GM21367 (cell line): ENCODE data around the gene MANSC1.
"Not testable (repeated sequence)": the region's sequence is repeated elsewhere in the genome, so short reads cannot be mapped to it uniquely, and the experiment has no call there.

ENCODE experiments used
- ATAC-seq: cut with Tn5 transposase; IDR thresholded peaks from one replicate; pipeline ENCODE4 v1.9.1; 2021; ENCODE audit not compliant: unreplicated experiment

Gene MANSC1

DNA sequence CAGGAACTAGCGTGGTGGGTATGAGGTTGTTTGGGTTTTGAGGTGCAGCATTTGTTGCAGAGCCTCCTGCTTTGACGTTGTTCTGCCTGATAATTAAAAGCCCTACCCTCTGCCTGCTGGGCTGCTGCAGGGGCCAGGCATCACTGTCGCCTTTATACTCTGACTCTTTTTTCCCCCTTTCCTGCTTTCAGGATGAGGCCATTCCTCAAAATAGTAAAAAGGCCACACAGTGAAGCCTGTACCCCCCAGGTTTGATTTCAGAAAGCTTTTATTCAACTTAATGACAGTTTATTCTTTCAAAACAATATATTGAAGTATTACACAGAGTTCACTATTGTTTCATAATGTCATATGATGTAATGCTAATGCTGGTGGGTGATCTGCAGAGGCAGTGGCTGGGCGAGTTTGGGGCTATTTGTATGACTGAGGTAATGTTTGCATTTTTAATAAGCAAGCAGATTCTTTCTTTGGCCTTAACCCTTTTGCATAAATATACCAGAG lies 15.9 kb upstream of the MANSC1 start:
- no peak for ATAC-seq

DNA sequence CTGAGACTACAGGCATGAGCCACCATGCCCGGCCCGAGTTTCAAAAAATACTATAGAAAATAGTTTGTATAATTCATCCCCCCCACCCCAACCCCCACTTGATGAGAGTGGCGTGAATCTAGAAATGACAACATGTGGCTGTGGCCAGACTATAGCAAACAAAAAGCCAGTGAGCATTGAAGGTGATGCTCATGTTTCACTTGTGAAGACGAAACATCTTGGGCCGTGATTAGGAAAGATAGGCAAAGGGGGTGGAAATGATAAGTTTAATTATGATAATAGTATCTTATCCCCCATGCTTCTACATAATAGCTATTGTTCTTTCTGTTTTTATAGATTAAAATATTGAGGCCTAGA lies 15.4 kb upstream of the MANSC1 start:
- no peak for ATAC-seq

GRCh38 chr12:12364787-12365445 lies 14.9 kb upstream of the MANSC1 start:
- ATAC-seq, result no peak

GRCh38 chr12:12358528-12358927 lies 8.5 kb upstream of the MANSC1 start:
- ATAC-seq, result no peak

GRCh38 chr12:12357719-12358461 lies 7.8 kb upstream of the MANSC1 start:
- peak; percentile 0 for ATAC-seq

GRCh38 chr12:12356896-12357718 lies 7.1 kb upstream of the MANSC1 start, which contains the start of gene BORCS5:
Gene BORCS5 (plus strand): TSS chr12:12357078. CDS start chr12:12357452, 374 bp downstream.
- ATAC-seq, result peak; percentile 79

- ATAC-seq, result no peak
Measured at GRCh38 chr12:12356467-12356895, 6.4 kb upstream of the MANSC1 start.

GRCh38 chr12:12353807-12354206 lies 3.8 kb upstream of the MANSC1 start:
- no peak for ATAC-seq

DNA sequence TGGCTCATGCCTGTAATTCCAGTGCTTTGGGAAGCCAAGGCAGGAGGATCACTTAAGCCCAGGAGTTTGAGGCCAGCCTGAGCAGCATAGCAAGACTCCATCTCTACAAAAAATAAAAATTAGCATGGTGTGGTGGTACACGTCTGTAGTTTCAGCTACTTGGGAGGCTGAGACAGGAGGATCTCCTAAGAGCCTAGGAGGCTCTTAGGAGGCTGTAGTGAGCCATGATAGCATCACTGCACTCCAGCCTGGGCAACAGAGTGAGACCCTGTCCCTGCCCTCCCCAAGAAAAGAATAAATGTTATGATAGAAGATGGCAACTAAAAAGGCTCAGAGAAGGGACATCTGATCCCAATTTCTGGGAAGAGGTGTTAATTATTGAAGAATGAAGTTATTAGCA lies 3.2 kb upstream of the MANSC1 start:
- no peak for ATAC-seq

DNA sequence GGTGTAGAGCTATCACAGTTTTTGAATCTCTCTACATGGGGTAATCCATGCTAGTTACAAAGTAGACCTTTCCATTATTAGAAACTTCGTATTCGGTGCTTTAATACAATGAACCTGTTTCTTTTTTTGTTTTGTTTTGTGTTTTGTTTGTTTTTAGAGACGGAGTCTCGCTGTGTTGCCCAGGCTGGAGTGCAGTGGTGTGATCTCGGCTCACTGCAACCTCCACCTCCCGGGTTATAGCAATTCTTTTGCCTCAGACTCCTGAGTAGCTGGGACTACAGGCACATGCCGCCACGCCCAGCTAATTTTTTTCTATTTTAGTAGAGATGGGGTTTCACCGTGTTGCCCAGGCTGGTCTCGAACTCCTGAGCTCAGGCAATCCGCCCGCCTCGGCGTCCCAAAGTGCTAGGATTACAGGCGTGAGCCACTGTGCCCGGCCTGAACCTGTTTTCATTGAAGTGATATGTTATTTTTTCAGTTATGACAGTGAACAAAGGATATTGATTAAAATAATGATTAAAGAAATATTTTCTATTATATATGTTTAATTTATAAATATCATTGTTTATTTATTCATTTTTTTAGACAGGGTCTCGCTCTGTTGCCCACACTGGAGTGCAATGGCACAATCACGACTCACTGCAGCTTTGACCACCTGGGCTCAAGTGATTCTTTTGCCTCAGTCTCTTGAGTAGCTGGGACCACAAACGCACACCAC lies 1.6 kb upstream of the MANSC1 start:
- ATAC-seq, result not testable (repeated sequence)

GRCh38 chr12:12350868-12351463 lies 924 bp upstream of the MANSC1 start:
- ATAC-seq, result no peak

GRCh38 chr12:12338527-12339168 lies 11.4 kb downstream of the MANSC1 start:
- no peak for ATAC-seq

- no peak for ATAC-seq
Measured at GRCh38 chr12:12336511-12336910, 13.5 kb downstream of the MANSC1 start.

GRCh38 chr12:12336049-12336411 lies 14.0 kb downstream of the MANSC1 start:
- ATAC-seq, result no peak

GRCh38 chr12:12334367-12335040 lies 15.5 kb downstream of the MANSC1 start:
- ATAC-seq, result peak; percentile 48

- no peak for ATAC-seq
Measured at GRCh38 chr12:12333407-12334366, 16.4 kb downstream of the MANSC1 start.

- no peak for ATAC-seq
Measured at GRCh38 chr12:12331896-12332295, 18.1 kb downstream of the MANSC1 start.

GRCh38 chr12:12331244-12331771 lies 18.7 kb downstream of the MANSC1 start:
- ATAC-seq, result no peak
